OCI-LY3 (cell line): Measurements from ENCODE around the gene ATOH8.

ENCODE experiments used
- H2AFZ ChIP-seq: fragments of 200-600, 300-600 bp; shearing (Covaris generic); 2 replicates; pipeline ENCODE4 v1.6.0; 2014; ENCODE audit warnings: antibody characterized with exemption, low read depth, low read length
- H3K27ac ChIP-seq: fragments of 200-600, 300-600 bp; sonication (generic); 2 replicates; pipeline ENCODE4 v1.5.1; 2014; ENCODE audit warnings: mild to moderate bottlenecking, low read length, moderate library complexity, mixed read lengths
- H3K27me3 ChIP-seq: fragments of 200-600, 300-600 bp; sonication (generic); 2 replicates; pipeline ENCODE4 v1.6.1; 2014; ENCODE audit warnings: low read depth, low read length, mixed read lengths
- H3K36me3 ChIP-seq: fragments of 200-600, 300-600 bp; sonication (generic); replicated peaks from 2 replicates; pipeline ENCODE3; 2014; ENCODE audit warnings: low read depth, low read length, mixed read lengths
- H3K4me1 ChIP-seq: fragments of 300-600, 200-600 bp; sonication (generic); 2 replicates; pipeline ENCODE4 v1.6.1; 2014; ENCODE audit warnings: low read length, mixed read lengths
- H3K4me2 ChIP-seq: fragments of 200-600, 300-600 bp; sonication (generic); 2 replicates; pipeline ENCODE4 v1.6.1; 2014; ENCODE audit warnings: low read length, mixed read lengths
- H3K4me3 ChIP-seq: fragments of 300-600, 200-600 bp; sonication (generic); 2 replicates; pipeline ENCODE4 v1.5.1; 2014; ENCODE audit warnings: antibody characterized with exemption, mild to moderate bottlenecking, low read length, moderate library complexity
- H3K79me2 ChIP-seq: fragments of 300-600, 200-600 bp; shearing (Covaris generic); 2 replicates; pipeline ENCODE4 v1.6.1; 2014; ENCODE audit warnings: mild to moderate bottlenecking, low read length, mixed read lengths
- H3K9ac ChIP-seq: fragments of 300-600, 200-600 bp; shearing (Covaris generic); 2 replicates; pipeline ENCODE4 v1.6.0; 2014; ENCODE audit warnings: mild to moderate bottlenecking, low read length, moderate library complexity
- H3K9me3 ChIP-seq: fragments of 200-600, 300-600 bp; shearing (Covaris generic); 2 replicates; pipeline ENCODE4 v1.6.1; 2014; ENCODE audit warnings: low read length, mixed read lengths; ENCODE audit not compliant: insufficient read depth
- H4K20me1 ChIP-seq: fragments of 200-600, 300-600 bp; sonication (generic); 2 replicates; pipeline ENCODE4 v1.6.1; 2016; ENCODE audit warnings: low read length, mixed read lengths; ENCODE audit not compliant: insufficient read depth
- EZH2phosphoT487 ChIP-seq: fragments of 200-600 bp; shearing (Covaris generic); IDR thresholded peaks from 2 replicates; pipeline ENCODE4 v1.6.1; 2018; ENCODE audit warnings: antibody characterized with exemption, mixed run types, low read depth
- TF ChIP-seq, protein P1 (sequence below): fragments of 200-600, 300-600 bp; sonication (generic); IDR thresholded peaks from 2 replicates; pipeline ENCODE4 v1.5.1; 2014; ENCODE audit warnings: antibody characterized with exemption, low read length, low read depth

Gene ATOH8, protein sequence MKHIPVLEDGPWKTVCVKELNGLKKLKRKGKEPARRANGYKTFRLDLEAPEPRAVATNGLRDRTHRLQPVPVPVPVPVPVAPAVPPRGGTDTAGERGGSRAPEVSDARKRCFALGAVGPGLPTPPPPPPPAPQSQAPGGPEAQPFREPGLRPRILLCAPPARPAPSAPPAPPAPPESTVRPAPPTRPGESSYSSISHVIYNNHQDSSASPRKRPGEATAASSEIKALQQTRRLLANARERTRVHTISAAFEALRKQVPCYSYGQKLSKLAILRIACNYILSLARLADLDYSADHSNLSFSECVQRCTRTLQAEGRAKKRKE

DNA sequence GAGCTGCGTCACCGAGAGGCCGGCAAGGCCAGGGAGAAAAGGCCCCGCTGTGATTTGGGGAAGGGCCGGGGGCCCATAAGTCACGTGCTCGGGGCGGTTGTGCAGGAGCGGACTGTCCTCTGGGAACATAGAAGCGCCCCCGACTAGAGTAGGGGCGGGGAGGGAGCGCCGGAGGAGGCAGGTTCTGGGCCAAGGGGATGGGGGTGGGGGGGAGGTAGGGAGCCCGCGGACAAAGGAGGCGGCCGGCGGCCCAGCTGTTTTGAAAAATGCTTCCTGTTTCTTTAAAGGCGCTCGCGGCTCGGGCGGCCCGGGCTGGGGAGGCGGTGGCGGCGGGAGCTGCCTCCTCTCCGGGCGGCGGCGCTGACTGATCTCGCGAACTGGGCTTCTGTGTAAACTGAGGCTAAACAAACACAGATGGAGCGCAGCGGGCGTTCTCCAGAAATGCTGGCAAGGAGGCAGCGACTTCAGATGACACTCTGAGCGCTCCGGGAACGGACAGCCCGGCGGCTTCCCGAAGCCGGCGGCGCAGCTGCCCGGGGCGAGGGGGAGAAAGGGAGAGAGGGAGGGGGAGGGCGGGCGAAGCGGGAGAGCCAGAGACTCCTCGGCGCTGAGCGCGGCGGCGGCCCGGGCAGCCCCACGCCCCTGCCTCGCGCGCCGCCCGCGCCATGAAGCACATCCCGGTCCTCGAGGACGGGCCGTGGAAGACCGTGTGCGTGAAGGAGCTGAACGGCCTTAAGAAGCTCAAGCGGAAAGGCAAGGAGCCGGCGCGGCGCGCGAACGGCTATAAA lies at the start of gene ATOH8:
Gene ATOH8 (plus strand): TSS at position 467 of the 788 bp plus-strand sequence. CDS start 199 bp downstream, at position 666.
- Histone ChIP-seq H3K79me2 (no peaks in the 10 kb centered on the region), H3K27ac (no peak within 1 kb of the TSS), H3K4me2 (no peak within 1 kb of the TSS), H3K4me1 (peaks cover under 1% of the 10 kb centered on the region), H4K20me1 (no peaks in the 10 kb centered on the region; the same call in 1 of the 2 replicates), H3K9ac (no peak within 1 kb of the TSS), H3K9me3 (no peaks in the 10 kb centered on the region), H2AFZ (no peak within 1 kb of the TSS), H3K4me3 (no peak within 1 kb of the TSS), H3K27me3 (peaks cover 20% of the 10 kb centered on the region), H3K36me3 (no peaks in the 10 kb centered on the region)
- TF ChIP-seq EZH2phosphoT487 = no peak
- TF ChIP-seq, protein P1, sequence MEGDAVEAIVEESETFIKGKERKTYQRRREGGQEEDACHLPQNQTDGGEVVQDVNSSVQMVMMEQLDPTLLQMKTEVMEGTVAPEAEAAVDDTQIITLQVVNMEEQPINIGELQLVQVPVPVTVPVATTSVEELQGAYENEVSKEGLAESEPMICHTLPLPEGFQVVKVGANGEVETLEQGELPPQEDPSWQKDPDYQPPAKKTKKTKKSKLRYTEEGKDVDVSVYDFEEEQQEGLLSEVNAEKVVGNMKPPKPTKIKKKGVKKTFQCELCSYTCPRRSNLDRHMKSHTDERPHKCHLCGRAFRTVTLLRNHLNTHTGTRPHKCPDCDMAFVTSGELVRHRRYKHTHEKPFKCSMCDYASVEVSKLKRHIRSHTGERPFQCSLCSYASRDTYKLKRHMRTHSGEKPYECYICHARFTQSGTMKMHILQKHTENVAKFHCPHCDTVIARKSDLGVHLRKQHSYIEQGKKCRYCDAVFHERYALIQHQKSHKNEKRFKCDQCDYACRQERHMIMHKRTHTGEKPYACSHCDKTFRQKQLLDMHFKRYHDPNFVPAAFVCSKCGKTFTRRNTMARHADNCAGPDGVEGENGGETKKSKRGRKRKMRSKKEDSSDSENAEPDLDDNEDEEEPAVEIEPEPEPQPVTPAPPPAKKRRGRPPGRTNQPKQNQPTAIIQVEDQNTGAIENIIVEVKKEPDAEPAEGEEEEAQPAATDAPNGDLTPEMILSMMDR = no peak

DNA sequence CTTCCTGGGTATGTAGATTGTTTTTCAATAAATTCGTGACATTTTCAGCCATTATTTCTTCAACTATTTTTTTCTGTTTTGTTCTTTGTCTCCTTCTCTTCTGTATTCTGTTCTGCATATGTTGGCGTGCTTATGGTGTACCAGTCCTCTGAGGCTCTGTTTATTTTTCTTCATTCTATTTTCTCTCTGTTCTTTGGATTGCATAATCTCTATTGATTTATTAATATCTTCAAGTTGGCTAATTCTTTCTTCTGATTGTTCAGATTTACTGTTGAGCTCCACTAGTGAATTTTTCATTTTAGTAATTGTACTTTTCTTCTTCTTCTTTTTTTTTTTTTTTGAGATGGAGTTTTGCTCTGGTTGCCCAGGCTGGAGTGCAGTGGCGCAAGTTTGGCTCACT lies 49.8 kb upstream of the ATOH8 start:
- H2AFZ ChIP-seq = no peak overlapping the region
- no peak overlapping the region for H3K27ac ChIP-seq
- H3K27me3 ChIP-seq = peaks cover 36% of the 10 kb centered on the region
- no peaks in the 10 kb centered on the region for H3K36me3 ChIP-seq
- no peaks in the 10 kb centered on the region for H4K20me1 ChIP-seq
- H3K9ac ChIP-seq = no peak overlapping the region
- no peak overlapping the region for H3K4me3 ChIP-seq
- H3K79me2 ChIP-seq = no peaks in the 10 kb centered on the region
- no peak overlapping the region for H3K4me2 ChIP-seq
- TF ChIP-seq, protein P1 = no peak
- no peak for TF ChIP-seq EZH2phosphoT487
- H3K4me1 ChIP-seq = peaks cover 17% of the 10 kb centered on the region
- no peaks in the 10 kb centered on the region for H3K9me3 ChIP-seq

DNA sequence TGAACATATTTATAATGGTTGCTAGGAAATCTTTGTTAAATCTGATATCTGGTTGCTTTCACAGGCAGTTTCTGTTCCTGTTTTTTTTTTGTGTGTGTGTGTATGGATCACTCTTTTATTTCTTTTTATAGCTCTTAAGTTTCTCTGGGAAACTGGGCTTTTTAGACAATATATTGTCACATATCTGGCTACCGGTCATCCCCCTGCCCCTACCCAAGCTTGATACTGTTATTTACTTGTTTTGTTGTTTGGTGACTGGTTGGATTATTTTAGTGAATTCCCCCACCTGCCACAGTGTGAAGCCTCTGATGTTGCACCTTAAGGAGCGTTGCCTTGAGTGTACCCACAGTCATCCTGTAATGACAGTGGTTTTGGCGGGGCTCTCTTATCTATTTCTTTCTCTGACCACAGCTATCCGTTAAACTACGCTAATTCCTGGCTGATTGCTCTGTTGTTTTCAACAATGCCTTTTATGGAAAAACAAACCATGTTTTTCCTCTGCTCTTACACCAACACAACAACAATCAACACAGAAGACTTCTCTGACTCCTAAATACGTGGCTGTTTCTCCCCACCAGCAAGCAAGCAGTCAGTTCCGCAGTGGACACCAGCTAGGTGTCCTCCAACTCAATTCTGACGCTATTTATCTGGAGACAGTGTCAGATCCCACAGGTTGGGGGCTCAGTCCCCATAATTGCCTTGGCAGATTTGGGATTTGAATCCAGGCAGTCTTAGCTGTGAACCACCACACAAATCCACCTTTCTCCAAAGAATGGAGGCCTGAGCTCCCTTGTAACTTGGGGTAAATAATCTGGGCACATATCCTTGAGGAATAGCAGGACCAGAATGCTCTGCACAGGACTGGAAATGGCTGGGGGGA lies 48.8 kb upstream of the ATOH8 start:
- Histone ChIP-seq H3K4me1 (peaks cover 17% of the 10 kb centered on the region), H3K9ac (no peak overlapping the region), H3K27ac (no peak overlapping the region), H3K9me3 (no peaks in the 10 kb centered on the region), H4K20me1 (no peaks in the 10 kb centered on the region), H3K79me2 (no peaks in the 10 kb centered on the region), H2AFZ (no peak overlapping the region), H3K27me3 (peaks cover 40% of the 10 kb centered on the region), H3K36me3 (no peaks in the 10 kb centered on the region), H3K4me3 (no peak overlapping the region), H3K4me2 (peak overlapping the region; percentile 51)
- TF ChIP-seq, protein P1 = no peak
